NCI-H187 (cell line): ENCODE measurements around the gene STIL.
"Not testable (repeated sequence)": the region's sequence is repeated elsewhere in the genome, so short reads cannot be mapped to it uniquely, and the experiment has no call there.

ENCODE experiments used
- DNase-seq, 2 experiments: peaks; one replicate each; lab custom pipeline; 2025; lab: John Stamatoyannopoulos, UW

Gene STIL

DNA sequence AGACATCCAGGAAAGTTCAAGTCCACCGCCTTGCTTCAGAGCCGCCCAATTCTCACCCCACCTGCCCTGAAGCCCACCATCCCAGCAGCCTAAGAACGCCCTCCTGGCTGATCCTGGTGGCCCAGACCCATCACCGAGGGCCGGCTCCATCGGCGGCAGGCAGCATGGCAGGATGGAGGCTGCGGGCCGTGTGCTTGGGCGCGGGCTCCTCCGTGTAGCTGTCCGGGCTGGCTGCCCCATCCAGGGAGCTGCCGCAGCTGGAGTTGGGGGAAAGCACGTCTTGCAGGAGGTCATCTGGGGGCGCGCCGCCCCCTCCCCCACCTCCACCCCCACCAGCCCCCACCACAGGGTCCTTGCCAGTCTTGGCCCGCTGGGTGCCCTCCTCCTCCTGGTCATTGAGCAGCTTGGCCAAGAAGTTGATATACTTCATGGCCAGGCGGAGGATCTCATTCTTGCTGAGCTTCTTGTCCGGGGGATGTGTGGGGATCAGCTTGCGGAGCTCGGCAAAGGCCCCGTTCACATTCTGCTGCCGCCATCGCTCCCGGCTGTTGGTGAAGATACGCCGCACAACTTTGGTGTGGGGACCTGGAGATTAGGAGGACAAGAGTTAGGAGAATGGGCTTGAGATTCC is 94.2 kb downstream of the STIL start:
- DNase-seq = no peak

DNA sequence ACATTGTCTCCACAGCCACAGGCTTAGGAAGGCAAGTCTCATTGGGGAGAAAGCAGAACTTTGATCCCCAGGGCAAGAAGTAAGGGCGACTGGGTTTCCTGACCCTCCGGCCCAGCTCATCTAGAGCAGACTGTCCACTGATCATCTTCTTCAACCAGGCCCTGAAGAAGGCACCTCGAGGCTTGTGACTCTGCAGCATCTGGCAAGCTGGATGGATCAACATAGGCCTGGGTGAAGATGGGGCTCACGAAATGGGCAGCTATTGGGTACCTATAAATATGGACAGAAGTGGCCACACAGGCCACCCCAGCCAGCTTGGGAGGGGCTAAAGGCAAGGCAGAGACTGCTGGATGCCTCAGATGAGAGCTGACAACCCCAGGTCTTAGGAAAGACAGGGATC is 94.9 kb downstream of the STIL start:
- no peak for DNase-seq

DNA sequence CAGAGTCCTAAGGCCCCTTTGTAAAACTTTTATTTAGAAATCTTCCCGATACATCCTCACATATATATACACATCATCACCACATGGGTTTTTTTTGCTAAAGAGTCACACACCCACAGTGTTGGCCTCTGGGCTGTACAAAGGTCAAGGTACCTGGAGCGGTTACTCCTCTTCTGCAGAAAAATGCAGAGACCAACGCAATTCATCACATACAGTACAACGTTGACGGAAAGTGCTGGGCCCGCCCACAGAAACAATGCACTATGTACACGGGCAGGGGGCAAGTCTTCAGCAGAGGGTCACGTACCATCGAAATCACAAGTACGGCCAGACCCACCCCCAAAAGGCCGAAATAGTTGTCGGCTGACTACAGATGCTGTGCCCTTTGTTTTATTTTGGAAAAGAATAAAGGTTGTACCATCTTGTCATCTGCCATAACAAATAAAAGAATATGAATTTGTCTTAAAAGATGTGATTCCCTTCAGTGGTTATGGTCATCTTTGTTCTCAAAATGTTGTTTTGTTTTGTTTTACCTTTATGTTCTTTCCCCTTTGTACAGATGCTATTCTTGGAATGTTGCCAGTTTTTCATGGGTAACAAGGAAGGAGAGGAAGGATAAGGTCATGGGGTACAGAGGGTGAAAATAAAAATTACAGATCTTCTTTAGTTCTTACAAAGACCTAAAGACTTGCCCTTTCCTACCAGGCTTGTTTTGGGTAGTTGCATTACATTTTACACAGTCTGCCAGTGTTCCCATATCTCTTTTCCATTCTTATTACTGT is 97.5 kb downstream of the STIL start:
- no peak for DNase-seq

DNA sequence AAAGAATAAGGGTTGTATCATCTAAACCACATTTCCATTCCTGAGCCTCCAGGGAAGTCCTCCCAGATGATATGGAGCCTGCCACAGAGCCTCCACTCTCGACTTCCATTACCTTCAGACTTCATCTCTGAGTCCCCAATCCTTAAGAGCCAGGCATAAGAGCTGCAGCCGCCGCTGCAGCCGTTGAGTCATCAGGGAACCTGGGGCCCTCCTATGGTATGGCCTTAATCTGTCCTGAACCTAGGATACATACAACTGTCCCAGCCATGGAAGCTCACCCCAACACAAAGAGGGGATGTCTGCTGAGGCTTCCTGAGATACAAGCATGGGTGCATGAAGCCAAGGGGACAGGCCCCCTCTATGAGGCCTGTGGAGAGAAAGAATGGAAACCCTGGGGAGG is 98.2 kb downstream of the STIL start:
- no peak for DNase-seq

DNA sequence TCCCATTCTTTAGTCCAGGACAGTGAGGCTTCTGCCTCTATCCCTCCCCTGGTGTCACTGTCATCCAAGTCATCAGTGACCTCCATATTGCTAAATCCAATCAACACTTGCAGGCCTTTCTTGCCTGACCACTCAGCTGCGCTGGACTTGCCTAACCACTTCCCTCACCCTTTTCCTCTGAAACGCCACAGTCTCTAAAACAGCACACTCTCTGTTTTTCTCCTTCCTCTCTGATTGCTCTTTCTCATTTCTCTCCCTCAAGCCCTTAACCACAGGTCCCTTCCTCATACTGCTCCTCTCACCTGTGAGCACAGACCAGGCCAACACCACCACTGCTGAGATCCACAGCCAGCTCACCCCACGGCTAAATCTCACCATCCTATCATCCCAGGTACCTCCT is 99.4 kb downstream of the STIL start:
- no peak for DNase-seq

DNA sequence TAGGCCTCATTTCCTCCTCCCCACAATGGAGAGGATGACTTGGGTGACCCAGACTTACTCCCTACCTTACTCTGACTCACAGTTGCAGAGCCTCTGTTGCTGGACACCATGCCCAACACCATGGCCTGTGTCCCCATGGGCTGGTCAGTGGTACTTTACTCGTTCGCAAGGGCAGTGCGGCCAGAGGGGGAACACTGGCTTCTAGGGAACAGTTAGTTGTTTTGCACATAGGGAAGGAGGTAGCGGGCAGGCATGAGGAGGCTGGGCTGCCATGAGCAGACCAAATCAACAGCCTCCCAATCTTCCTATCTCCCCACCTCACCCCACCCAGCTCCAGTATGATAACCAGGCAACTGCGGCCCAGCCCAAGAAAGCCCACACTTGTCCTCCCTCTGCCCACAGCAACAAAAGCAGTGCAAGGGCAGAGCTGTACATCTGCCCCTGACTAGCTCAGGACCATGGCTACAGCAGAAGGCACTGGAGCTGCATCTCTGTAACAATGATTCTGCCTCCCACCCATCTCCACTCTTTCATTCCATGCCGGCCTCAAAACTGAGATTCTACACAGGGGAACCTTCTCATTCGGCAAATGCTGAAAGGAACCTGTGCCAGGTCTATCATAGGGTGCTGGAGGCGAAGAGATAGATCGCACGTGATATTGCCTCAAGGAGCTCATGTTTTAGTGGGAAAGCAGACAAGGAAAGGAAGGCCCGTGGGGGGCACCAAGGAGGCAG is 100.5 kb downstream of the STIL start:
- no peak for DNase-seq

DNA sequence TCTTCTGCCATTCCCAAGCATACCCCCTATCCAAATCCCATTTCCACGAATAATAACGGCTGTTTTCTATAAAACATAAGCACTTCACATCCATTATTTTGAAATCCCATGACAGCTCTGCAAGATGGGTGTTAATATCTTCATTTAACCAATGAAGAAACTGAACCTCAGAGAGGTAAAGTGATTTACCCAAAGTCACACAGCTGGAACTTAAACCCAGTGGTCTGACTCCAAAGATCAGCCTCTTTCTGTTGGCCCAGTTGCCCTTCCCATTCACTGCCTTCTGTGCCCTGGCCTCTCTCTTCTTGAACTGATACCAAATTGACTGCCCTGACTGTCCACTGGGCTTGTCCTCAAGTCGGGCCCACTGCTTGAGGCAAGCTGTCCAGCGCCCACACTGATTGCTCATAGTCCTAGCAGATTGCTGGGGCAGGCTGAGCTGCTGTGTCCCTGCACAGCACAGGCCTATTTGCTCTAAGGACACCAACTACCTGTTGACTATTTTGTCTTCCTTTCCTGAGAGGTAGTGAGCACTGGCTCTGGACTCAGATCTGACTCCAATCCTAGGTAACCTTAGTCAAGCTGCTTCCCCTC is 101.2 kb downstream of the STIL start:
- no peak for DNase-seq

DNA sequence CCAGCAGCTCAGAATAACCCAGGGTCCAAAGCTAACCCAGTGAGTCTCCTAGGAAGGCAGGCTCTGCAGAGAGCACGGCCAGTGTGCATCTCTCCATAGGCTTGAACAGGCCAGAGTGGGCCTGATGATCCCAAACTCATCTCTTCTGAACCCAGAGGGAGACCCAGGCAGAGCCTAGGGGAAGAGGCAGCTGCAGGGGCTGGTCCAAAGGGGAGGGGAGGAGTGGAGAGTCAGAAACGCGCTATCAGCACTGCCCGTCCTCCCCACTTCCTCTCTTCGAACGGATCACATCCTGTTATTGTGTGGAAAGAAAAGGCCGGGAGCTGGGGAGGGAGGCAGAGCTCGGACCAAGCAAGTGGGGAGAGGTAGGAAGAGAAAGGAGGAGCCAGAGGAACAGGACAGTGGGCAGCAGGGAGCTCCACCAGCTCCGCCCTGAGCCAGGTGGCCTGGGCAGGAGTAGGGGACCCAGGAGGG is 102.1 kb downstream of the STIL start:
- no peak for DNase-seq

DNA sequence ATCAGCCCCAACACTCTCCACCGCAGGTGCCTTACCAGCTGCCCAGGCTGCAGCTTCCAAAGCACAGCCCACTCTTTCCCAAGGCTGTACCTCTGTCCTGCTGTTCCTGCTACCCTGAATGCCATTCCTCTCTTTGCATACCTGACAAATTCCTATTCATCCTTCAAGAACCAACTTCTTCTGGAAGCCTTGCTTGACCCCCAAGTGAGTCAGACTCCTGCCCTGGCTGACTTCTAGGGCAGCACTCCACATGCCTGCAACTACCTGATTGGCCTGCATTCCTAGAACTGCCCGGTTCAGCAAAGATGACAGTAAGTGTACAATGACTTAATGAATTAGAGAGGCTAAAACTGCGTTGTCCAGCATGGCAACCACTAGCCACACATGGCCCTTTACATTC is 103.3 kb downstream of the STIL start:
- no peak for DNase-seq

DNA sequence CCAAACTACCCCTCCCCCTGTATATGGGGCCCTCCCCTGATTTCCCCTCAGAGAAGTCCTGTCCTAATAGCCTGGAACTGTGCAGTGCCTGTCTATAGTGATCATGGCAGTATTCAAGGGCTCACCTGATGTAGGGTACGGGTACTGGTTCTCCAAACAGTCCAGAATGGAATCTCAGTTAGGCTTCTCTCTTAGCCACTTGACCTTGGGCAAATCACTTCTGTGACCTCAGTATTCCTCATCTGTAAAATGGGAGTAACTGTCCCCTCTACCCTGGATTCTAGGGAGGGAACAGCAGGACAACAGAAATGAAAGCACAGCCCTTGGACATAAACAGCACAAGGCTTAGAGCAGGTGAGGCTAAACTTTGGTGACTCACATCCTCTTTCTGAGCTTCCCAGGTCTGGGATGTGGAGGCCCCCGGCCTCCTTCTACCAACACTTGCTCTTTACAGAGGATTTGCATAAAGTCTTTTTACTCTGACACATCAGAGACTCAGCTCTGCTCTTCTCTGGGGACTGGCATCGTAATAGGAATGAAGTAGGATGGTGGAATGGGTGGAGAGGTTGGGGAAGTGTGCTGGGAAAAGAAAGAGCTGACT is 104.1 kb downstream of the STIL start:
- no peak for DNase-seq

DNA sequence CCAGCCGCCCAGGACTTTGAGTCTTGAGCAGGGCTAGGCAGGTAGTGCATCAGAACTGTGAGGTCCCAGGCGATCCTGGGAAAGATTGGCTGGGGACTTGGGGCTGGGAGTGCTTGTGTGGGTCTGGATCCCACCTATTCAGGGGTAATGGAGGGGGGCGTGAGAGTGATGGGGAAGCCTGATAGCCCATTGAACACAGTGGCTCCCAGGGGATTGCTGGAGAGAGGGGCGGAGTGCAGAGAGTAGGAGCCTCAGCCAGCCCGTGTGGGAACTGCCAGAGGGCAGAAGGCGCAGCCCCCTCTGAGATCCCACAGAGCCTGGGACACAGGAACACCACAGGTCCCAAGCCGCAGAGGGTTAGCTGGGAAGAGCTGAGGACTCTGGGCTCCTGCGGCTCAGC is 104.9 kb downstream of the STIL start:
- no peak for DNase-seq

DNA sequence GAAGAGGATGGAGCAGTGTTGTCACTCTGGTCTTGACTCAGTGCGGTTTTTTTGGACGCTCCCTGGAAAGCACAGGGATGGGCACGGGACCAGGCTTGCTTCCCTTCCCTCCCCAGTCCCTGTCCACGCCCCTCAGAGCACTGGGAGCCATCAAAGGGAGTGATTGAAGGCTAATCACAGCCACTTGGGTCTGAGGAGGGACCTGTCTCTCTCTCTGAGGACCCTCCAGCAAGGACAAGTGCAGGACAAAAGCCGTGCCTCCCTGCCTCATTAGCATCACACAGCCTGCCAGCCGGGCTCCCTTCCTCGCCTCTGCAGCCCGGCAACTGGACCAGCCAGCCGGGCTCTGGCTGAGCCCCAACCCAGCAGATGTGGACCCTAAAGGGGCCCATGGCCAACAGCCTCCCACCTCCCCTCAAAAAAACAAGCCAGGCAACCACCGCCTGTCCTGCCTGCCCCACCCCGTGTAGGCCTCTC is 105.5 kb downstream of the STIL start:
- no peak for DNase-seq

DNA sequence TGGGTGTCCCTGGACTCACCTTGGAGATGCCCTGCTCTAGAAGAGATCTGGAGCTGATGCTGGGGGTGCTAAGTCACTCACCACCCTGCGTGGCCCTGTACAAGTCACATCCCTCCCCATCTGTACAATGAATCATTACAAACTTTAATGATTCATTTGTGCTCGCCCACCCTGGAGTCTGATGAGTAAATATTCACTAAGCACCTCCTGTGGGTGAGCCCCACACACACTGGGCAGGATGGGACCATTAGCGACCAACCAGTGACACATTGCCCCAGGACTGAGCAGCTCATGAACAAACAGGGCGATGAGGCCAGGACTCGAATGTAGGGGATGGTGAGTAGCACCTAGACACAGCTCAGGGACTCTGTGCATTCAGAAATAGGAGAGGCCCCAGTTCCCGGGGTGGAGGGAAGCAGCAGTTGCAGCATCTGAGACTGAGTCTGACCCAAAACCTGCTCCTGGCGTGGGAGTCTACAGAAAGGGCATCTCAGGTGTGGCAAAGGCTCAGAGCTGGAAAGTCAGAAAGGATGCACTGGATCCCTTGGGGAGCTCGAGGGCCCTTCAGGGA is 106.1 kb downstream of the STIL start:
- peak in 1 of 2 experiments; percentile 14 for DNase-seq

DNA sequence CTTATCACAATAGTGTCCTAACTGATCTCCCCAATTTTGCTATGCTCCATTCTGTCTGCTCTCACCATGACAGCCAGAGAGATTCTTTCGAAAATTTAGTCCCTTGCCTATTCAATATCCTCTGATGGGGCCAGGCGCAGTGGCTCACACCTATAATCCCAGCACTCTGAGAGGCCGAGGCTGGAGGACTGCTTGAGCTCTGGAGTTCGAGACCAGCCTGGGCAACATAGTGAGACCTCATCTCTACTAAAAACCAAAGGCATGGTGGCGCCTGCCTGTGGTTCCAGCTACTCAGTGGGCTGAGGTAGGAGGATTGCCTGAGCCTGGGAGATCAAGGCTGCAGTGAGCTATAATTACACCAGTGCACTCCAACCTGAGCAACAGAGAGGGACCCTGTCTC is 108.0 kb downstream of the STIL start:
- DNase-seq = no peak

DNA sequence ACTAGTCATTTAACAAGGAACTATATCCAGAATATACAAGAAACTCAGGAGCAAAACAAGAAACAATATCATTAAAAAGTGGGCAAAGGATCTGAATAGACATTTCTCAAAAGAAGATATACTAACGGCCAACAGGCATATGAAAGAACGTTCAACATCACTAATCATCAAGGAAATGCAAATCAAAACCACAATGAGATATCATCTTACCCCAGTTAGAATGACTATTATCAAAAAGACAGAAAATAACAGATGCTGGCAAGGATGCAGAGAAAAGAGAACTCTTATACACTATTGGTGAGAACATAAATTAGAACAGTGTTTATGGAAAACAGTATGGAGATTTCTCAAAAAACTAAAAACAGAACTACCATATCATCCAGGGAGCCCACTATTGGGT is 110.4 kb downstream of the STIL start:
- DNase-seq = not testable (repeated sequence)

DNA sequence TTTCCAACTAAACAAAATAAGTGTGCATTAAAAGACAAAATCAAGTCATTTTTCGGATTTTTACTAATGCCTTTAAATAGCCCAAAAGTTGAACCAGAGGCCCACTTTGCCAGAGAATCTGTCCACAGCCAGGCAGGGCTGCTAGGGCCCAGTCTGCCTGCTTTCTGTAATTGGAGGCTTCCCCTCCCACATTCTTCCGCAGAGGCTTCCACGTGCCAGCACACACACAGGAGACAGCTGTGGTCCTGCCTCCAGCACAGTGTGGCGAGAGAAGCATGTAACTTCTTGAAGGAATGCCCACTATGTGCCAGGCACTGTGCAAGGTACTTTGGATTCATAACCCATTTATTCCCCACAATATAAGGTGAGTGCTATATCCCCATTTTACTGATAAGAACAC is 112.8 kb downstream of the STIL start:
- DNase-seq = no peak
